ENCODE results near the gene PDE1C. TPM values are rescaled to one million over a fixed set of nuclear protein-coding genes. Genes with fewer than 3 reads are reported as not detected.

PDE1C gene
- total and polyA plus RNA-seq, 2 donors (not counting 1 experiment from before 2014, with no cell fraction given) = 0.52 TPM; not detected in 1

DNA sequence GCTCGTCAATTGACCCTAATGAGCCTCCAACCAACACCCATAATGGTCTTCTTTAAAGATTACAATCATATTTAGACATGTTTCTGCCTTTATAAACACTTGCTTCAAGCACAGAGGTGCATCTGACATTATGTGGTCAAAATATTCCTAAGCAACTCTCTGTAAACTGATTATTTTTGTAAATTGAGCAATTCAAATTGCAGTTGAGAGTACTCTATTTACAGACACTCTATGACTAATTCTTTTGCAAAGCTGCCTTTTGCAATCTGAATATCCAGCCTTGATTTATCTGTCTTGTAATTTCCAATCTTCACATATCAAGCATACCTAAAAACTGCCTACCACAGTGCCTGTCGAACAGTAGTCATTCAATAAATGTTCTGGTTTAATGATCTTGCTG is 112.0 kb downstream of the PDE1C start:
- no peak overlapping the region for H3K27ac Mint-ChIP-seq
- H3K27me3 ChIP-seq (replicated peaks in 1 of 4; ENCODE audit: control extremely low read depth in 1 of 4, control insufficient read depth in 3 of 4, insufficient read depth in 4 of 4, low read length in 3 of 4) = no peaks in the 10 kb centered on the region
- no peak overlapping the region for H3K27ac ChIP-seq (ENCODE audit: low read length in 2 of 2)
- no peak overlapping the region for H3K4me3 ChIP-seq (ENCODE audit: control extremely low read depth in 1 of 5, extremely low read depth in 1 of 5, insufficient read depth in 1 of 5, low read depth in 2 of 5, low read length in 4 of 5)
- H3K9me3 Mint-ChIP-seq (ENCODE audit: insufficient read depth) = no peaks in the 10 kb centered on the region
- H3K4me2 ChIP-seq (replicated peaks; ENCODE audit: low read depth, low read length, poor library complexity, severe bottlenecking) = no peak overlapping the region
- no peaks in the 10 kb centered on the region for H3K4me1 ChIP-seq (ENCODE audit: control insufficient read depth in 2 of 2, insufficient read depth in 2 of 2, low read length in 2 of 2)
- peaks cover 0 to 3% (median 0%) of the 10 kb centered on the region in 3 donors for H3K9me3 ChIP-seq (ENCODE audit: control extremely low read depth in 1 of 3, control insufficient read depth in 2 of 3, insufficient read depth in 1 of 3, low read length in 2 of 3)
- 88% methylated on average over 1 of the region's 2 CpGs for WGBS (ENCODE audit: insufficient coverage)
- H3K4me1 Mint-ChIP-seq = no peaks in the 10 kb centered on the region
- intact Hi-C loops (cut with micrococcal nuclease) = no loop called here
- no peak for DNase-seq
- ChIA-PET CTCF (no interaction called here), POLR2A (no interaction called here)
- ATAC-seq (ENCODE audit: low read depth) = no peak
- no peaks in the 10 kb centered on the region for H3K36me3 ChIP-seq (replicated peaks in 1 of 2; ENCODE audit: control extremely low read depth in 1 of 2, control insufficient read depth in 1 of 2, extremely low read depth in 1 of 2, insufficient read depth in 2 of 2, low read length in 1 of 2)
- no peak overlapping the region for H3K9ac ChIP-seq (ENCODE audit: low read length)
- H3K79me2 ChIP-seq (ENCODE audit: control insufficient read depth, insufficient read depth, low read length) = no peaks in the 10 kb centered on the region
- no peak overlapping the region for H2AFZ ChIP-seq (ENCODE audit: insufficient read depth, low read depth, low read length, poor library complexity, severe bottlenecking)
- no peaks in the 10 kb centered on the region for H4K20me1 ChIP-seq (ENCODE audit: control insufficient read depth, insufficient read depth, low read length, poor library complexity, severe bottlenecking)
- TF ChIP-seq EZH2 (IDR thresholded peaks at IDR 0.05; ENCODE audit: borderline replicate concordance, insufficient read depth, low read depth, low read length, poor library complexity, severe bottlenecking) = no peak
- TF ChIP-seq, protein P1, sequence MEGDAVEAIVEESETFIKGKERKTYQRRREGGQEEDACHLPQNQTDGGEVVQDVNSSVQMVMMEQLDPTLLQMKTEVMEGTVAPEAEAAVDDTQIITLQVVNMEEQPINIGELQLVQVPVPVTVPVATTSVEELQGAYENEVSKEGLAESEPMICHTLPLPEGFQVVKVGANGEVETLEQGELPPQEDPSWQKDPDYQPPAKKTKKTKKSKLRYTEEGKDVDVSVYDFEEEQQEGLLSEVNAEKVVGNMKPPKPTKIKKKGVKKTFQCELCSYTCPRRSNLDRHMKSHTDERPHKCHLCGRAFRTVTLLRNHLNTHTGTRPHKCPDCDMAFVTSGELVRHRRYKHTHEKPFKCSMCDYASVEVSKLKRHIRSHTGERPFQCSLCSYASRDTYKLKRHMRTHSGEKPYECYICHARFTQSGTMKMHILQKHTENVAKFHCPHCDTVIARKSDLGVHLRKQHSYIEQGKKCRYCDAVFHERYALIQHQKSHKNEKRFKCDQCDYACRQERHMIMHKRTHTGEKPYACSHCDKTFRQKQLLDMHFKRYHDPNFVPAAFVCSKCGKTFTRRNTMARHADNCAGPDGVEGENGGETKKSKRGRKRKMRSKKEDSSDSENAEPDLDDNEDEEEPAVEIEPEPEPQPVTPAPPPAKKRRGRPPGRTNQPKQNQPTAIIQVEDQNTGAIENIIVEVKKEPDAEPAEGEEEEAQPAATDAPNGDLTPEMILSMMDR (IDR thresholded peaks at IDR 0.05) = no peak
- no peaks in the 10 kb centered on the region for H3K27me3 Mint-ChIP-seq
- no peak overlapping the region for H3K4me3 Mint-ChIP-seq

DNA sequence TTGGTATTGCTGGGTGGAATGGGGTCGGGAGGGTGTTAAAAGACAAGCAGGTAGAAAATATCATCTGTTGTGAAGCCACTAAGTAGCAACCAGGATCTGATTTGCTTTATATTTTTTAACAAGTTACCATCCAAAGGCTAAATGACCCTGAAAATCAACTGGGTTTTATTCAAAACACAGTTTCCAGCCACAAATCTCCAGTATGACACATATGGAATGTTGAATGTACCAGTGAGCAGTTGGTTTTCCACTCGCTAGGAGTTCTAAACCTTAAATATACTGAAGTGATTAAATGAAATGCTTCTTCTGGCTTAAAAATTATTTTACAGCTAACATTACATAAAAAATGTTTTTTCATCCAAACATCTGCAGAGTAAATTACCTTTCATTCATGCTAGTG is 112.5 kb downstream of the PDE1C start:
- no CpG with 5 or more reads among the region's 2 CpGs for WGBS (ENCODE audit: insufficient coverage)
- TF ChIP-seq, protein P1 (IDR thresholded peaks at IDR 0.05) = no peak
- no peak for TF ChIP-seq EZH2 (IDR thresholded peaks at IDR 0.05; ENCODE audit: borderline replicate concordance, insufficient read depth, low read depth, low read length, poor library complexity, severe bottlenecking)
- intact Hi-C loops (cut with micrococcal nuclease) = no loop called here
- Histone ChIP-seq H2AFZ (ENCODE audit: insufficient read depth, low read depth, low read length, poor library complexity, severe bottlenecking) (no peak overlapping the region), H3K27me3 (replicated peaks in 1 of 4; ENCODE audit: control extremely low read depth in 1 of 4, control insufficient read depth in 3 of 4, insufficient read depth in 4 of 4, low read length in 3 of 4) (no peaks in the 10 kb centered on the region), H3K4me2 (replicated peaks; ENCODE audit: low read depth, low read length, poor library complexity, severe bottlenecking) (no peak overlapping the region), H3K79me2 (ENCODE audit: control insufficient read depth, insufficient read depth, low read length) (no peaks in the 10 kb centered on the region), H4K20me1 (ENCODE audit: control insufficient read depth, insufficient read depth, low read length, poor library complexity, severe bottlenecking) (no peaks in the 10 kb centered on the region), H3K4me1 (ENCODE audit: control insufficient read depth in 2 of 2, insufficient read depth in 2 of 2, low read length in 2 of 2) (no peaks in the 10 kb centered on the region), H3K36me3 (replicated peaks in 1 of 2; ENCODE audit: control extremely low read depth in 1 of 2, control insufficient read depth in 1 of 2, extremely low read depth in 1 of 2, insufficient read depth in 2 of 2, low read length in 1 of 2) (no peaks in the 10 kb centered on the region), H3K4me3 (ENCODE audit: control extremely low read depth in 1 of 5, extremely low read depth in 1 of 5, insufficient read depth in 1 of 5, low read depth in 2 of 5, low read length in 4 of 5) (no peak overlapping the region), H3K27ac (ENCODE audit: low read length in 2 of 2) (no peak overlapping the region), H3K9ac (ENCODE audit: low read length) (no peak overlapping the region), H3K9me3 (ENCODE audit: control extremely low read depth in 1 of 3, control insufficient read depth in 2 of 3, insufficient read depth in 1 of 3, low read length in 2 of 3) (peaks cover 0 to 3% (median 0%) of the 10 kb centered on the region in 3 donors)
- Mint-ChIP-seq H3K4me1 (no peaks in the 10 kb centered on the region), H3K27ac (no peak overlapping the region), H3K9me3 (ENCODE audit: insufficient read depth) (no peaks in the 10 kb centered on the region), H3K4me3 (no peak overlapping the region), H3K27me3 (no peaks in the 10 kb centered on the region)
- ATAC-seq (ENCODE audit: low read depth) = no peak
- ChIA-PET POLR2A (no interaction called here), CTCF (no interaction called here)
- DNase-seq = no peak
